Loucy (cell line): Measurements from ENCODE around the gene UBE3D.

Source experiments
- H2AFZ ChIP-seq: fragments of 200-600 bp; sonication (generic); 2 replicates; pipeline ENCODE4 v1.6.0; 2016; ENCODE audit warnings: antibody characterized with exemption, mild to moderate bottlenecking, low read length, moderate library complexity
- H3F3A ChIP-seq: fragments of 200-600 bp; 2 replicates; pipeline ENCODE4 v1.6.0; 2016; ENCODE audit warnings: antibody characterized with exemption, low read depth, mild to moderate bottlenecking
- H3K27me3 ChIP-seq: fragments of 200-600 bp; sonication (generic); 2 replicates; pipeline ENCODE4 v1.6.1; 2014; ENCODE audit warnings: low read length, mild to moderate bottlenecking; ENCODE audit not compliant: insufficient read depth, poor library complexity, severe bottlenecking
- H3K36me3 ChIP-seq: fragments of 200-600 bp; sonication (generic); 2 replicates; pipeline ENCODE4 v1.6.1; 2016; ENCODE audit warnings: low read length; ENCODE audit not compliant: insufficient read depth
- H3K4me1 ChIP-seq: fragments of 200-600 bp; sonication (generic); 2 replicates; pipeline ENCODE4 v1.5.1; 2014; ENCODE audit warnings: low read length, mild to moderate bottlenecking; ENCODE audit not compliant: insufficient read depth, poor library complexity, severe bottlenecking
- H3K4me2 ChIP-seq: fragments of 200-600 bp; sonication (generic); 2 replicates; pipeline ENCODE4 v1.6.0; 2014; ENCODE audit warnings: antibody characterized with exemption, low read length, low read depth, mild to moderate bottlenecking; ENCODE audit not compliant: poor library complexity, severe bottlenecking
- H3K4me3 ChIP-seq: fragments of 200-600 bp; sonication (generic); 2 replicates; pipeline ENCODE4 v1.5.1; 2014; ENCODE audit warnings: low read length, mild to moderate bottlenecking, mixed read lengths; ENCODE audit not compliant: poor library complexity, severe bottlenecking
- H3K79me2 ChIP-seq: fragments of 200-600 bp; sonication (generic); 2 replicates; pipeline ENCODE4 v1.6.1; 2014; ENCODE audit warnings: low read length; ENCODE audit not compliant: insufficient read depth
- H3K9ac ChIP-seq: fragments of 200-600 bp; sonication (generic); 2 replicates; pipeline ENCODE4 v1.6.0; 2014; ENCODE audit warnings: mild to moderate bottlenecking, low read depth, low read length, moderate library complexity; ENCODE audit not compliant: poor library complexity, severe bottlenecking
- H3K9me2 ChIP-seq: fragments of 200-600 bp; sonication (generic); replicated peaks from 2 replicates; pipeline ENCODE4 v1.6.1; 2016; ENCODE audit warnings: low read depth, low read length, mixed read lengths
- H3K9me3 ChIP-seq: fragments of 200-600 bp; sonication (generic); 2 replicates; pipeline ENCODE4 v1.6.1; 2014; ENCODE audit warnings: mild to moderate bottlenecking, antibody characterized with exemption, low read length, low read depth; ENCODE audit not compliant: insufficient read depth
- H4K20me1 ChIP-seq: fragments of 200-600 bp; sonication (generic); 2 replicates; pipeline ENCODE4 v1.6.0; 2014; ENCODE audit warnings: antibody characterized with exemption, low read length, mild to moderate bottlenecking; ENCODE audit not compliant: insufficient read depth, poor library complexity, severe bottlenecking
- EZH2phosphoT487 ChIP-seq: fragments of 200-600 bp; IDR thresholded peaks from 2 replicates; pipeline ENCODE4 v1.6.1; 2018; ENCODE audit warnings: antibody characterized with exemption, mild to moderate bottlenecking, moderate library complexity, borderline replicate concordance
- TF ChIP-seq, protein P1 (sequence below): fragments of 200-600 bp; sonication (generic); conservative IDR thresholded peaks from 2 replicates; pipeline ENCODE4 v1.5.1; 2014; ENCODE audit warnings: mild to moderate bottlenecking, antibody characterized with exemption, low read length

Gene UBE3D

DNA sequence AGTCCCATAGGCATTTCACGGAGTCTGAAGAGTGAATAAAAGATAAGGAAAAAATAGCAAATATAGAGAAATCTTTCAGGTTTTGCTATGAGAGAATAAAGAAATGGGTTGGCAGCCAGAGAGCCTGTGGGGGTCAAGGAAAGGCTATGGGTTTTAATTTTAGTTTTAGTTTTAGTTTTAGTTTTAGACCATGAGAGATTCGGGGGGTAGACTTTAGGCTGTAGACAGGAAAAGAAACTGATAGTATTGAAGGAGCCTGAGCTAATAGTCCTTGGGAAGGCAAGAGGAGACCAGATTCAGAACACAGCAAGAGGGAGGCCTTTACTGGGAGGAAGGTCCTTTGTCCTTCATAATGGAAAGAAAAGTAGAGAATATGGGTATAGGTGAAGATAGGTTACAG is 21.1 kb upstream of the UBE3D start:
- H3K4me2 ChIP-seq: no peak overlapping the region
- H4K20me1 ChIP-seq: no peaks in the 10 kb centered on the region
- H3K9me2 ChIP-seq: no peaks in the 10 kb centered on the region
- H2AFZ ChIP-seq: no peak overlapping the region
- H3K4me1 ChIP-seq: no peaks in the 10 kb centered on the region
- H3K36me3 ChIP-seq: no peaks in the 10 kb centered on the region
- H3K27me3 ChIP-seq: no peaks in the 10 kb centered on the region
- TF ChIP-seq EZH2phosphoT487: no peak
- TF ChIP-seq, protein P1, sequence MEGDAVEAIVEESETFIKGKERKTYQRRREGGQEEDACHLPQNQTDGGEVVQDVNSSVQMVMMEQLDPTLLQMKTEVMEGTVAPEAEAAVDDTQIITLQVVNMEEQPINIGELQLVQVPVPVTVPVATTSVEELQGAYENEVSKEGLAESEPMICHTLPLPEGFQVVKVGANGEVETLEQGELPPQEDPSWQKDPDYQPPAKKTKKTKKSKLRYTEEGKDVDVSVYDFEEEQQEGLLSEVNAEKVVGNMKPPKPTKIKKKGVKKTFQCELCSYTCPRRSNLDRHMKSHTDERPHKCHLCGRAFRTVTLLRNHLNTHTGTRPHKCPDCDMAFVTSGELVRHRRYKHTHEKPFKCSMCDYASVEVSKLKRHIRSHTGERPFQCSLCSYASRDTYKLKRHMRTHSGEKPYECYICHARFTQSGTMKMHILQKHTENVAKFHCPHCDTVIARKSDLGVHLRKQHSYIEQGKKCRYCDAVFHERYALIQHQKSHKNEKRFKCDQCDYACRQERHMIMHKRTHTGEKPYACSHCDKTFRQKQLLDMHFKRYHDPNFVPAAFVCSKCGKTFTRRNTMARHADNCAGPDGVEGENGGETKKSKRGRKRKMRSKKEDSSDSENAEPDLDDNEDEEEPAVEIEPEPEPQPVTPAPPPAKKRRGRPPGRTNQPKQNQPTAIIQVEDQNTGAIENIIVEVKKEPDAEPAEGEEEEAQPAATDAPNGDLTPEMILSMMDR: no peak
- no peaks in the 10 kb centered on the region for H3F3A ChIP-seq
- H3K9me3 ChIP-seq: no peaks in the 10 kb centered on the region
- no peaks in the 10 kb centered on the region for H3K79me2 ChIP-seq
- no peak overlapping the region for H3K4me3 ChIP-seq
- no peak overlapping the region for H3K9ac ChIP-seq

DNA sequence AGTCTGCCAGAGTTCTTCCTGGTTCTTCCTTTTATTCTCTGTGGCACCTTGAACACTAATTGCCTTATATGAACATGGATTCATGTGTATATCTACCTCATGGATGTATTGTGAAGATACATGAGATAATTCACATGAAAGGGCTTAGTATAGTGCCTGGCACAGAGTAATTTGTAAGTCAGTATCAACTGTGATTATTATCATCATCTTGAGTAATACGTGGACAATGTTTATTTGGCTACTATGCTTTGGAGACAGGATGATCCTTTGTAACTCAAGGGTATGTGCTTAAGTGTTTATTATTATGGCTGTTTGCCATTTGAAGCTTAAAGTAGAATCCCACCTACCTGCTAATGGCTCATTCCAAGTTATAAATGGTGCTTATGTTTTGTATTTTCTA is 17.8 kb upstream of the UBE3D start:
- Histone ChIP-seq H3K4me2 (no peak overlapping the region), H3K9ac (no peak overlapping the region), H3K9me2 (no peaks in the 10 kb centered on the region), H4K20me1 (no peaks in the 10 kb centered on the region), H2AFZ (no peak overlapping the region), H3F3A (no peaks in the 10 kb centered on the region), H3K9me3 (no peaks in the 10 kb centered on the region), H3K27me3 (no peaks in the 10 kb centered on the region), H3K4me3 (no peak overlapping the region), H3K4me1 (peaks cover 9% of the 10 kb centered on the region), H3K36me3 (no peaks in the 10 kb centered on the region), H3K79me2 (no peaks in the 10 kb centered on the region)
- TF ChIP-seq EZH2phosphoT487: no peak
- TF ChIP-seq, protein P1: no peak

DNA sequence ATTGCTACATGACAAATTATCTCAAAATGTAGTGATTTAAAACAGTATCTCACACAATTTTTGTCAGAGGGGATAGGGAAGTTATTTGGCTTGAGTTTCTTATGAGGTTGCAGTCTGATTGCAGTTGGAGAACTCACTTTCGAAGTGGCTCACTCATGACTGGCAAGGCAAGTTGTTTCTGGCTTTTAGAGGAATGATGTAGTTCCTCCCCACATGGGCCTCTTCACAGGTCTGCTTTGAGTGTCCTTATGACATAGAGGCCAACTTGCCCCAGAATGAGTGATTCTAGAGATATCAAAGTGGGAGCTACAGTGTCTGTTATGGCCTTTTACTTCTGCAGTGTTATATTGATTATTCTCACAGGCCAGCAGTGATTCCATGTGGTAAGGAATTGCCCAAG is 8.0 kb upstream of the UBE3D start:
- no peaks in the 10 kb centered on the region for H3K36me3 ChIP-seq
- H3F3A ChIP-seq: no peaks in the 10 kb centered on the region
- H3K27me3 ChIP-seq: no peaks in the 10 kb centered on the region
- peaks cover 13% of the 10 kb centered on the region for H3K79me2 ChIP-seq
- H3K4me2 ChIP-seq: no peak overlapping the region
- H3K9ac ChIP-seq: no peak overlapping the region
- H3K4me3 ChIP-seq: no peak overlapping the region
- H2AFZ ChIP-seq: no peak overlapping the region
- peaks cover 28% of the 10 kb centered on the region for H3K4me1 ChIP-seq
- H3K9me3 ChIP-seq: no peaks in the 10 kb centered on the region
- TF ChIP-seq EZH2phosphoT487: no peak
- TF ChIP-seq, protein P1: no peak
- H4K20me1 ChIP-seq: no peaks in the 10 kb centered on the region
- no peaks in the 10 kb centered on the region for H3K9me2 ChIP-seq
